Ovary (tissue), 3 donors: Measurements from ENCODE around the gene CCDC97.

Experiments used
- CTCF ChIP-seq, 3 donors: fragments of 450-650 bp in 2 of 3; fragments of 200-600 bp in 1 of 3; IDR thresholded peaks; one replicate each; pipeline versions ENCODE4 v1.5.1 to v1.8.0; 2016 to 2022; ENCODE audit warnings: antibody characterized with exemption in 3 of 3, mild to moderate bottlenecking in 1 of 3
- EP300 ChIP-seq: sonication (generic); formaldehyde crosslinking; IDR thresholded peaks from one replicate; pipeline ENCODE4 v1.6.1; 2017; ENCODE audit warnings: antibody characterized with exemption
- POLR2A ChIP-seq: fragments of 450-650 bp; IDR thresholded peaks from one replicate; pipeline ENCODE4 v1.6.1; 2017; ENCODE audit warnings: antibody characterized with exemption, mild to moderate bottlenecking, moderate library complexity
- donor health status: DM: no; HTN: no; CAD: no.

DNA sequence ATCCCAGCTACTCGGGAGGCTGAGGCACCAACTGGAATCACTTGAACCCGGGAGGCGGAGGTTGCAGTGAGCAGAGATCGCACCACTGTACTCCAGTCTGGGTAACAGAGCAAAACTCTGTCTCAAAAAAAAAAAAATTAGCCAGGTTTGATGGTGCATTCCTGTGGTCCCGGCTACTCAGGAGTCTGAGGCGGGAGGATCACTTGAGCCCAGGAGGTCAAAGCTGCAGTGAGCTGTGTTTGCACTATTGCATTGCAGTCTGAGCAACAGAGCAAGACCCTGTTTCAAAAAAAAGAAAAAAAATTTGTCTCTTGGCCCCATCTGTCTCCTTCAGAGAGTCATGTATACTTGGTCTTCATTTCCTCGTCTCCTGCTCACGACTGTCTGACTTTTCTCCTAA, 1.6 kb downstream of the CCDC97 start:
- no peak for TF ChIP-seq CTCF (IDR thresholded peaks at IDR 0.05)
- no peak for TF ChIP-seq POLR2A
- TF ChIP-seq EP300: no peak
